ENCODE results near the gene DENND1A.

DENND1A gene

GRCh38 chr9:123871781-123872180 lies 58.1 kb downstream of the DENND1A start:
- H3K36me3 ChIP-seq (ENCODE audit: insufficient read depth, low read length) = peaks cover 5% of the 10 kb centered on the region; the same call in 1 of the 2 replicates
- H3K79me2 ChIP-seq (ENCODE audit: insufficient read depth, low read length) = no peaks in the 10 kb centered on the region
- no peaks in the 10 kb centered on the region for H4K20me1 ChIP-seq (ENCODE audit: insufficient read depth, low read length, poor library complexity, severe bottlenecking)
- no peak overlapping the region for H3K9ac ChIP-seq (ENCODE audit: low read depth, low read length, poor library complexity, severe bottlenecking)
- H3K27me3 ChIP-seq (ENCODE audit: insufficient read depth, low read length, poor library complexity, severe bottlenecking) = no peaks in the 10 kb centered on the region
- H3K9me3 ChIP-seq (ENCODE audit: insufficient read depth, low read depth, low read length) = no peaks in the 10 kb centered on the region
- H3K4me1 ChIP-seq (ENCODE audit: insufficient read depth, low read length, poor library complexity, severe bottlenecking) = peaks cover 5% of the 10 kb centered on the region
- H3K4me2 ChIP-seq (ENCODE audit: low read depth, low read length, poor library complexity, severe bottlenecking) = no peak overlapping the region
- no peaks in the 10 kb centered on the region for H3K9me2 ChIP-seq (replicated peaks; ENCODE audit: low read depth, low read length)
- no peak overlapping the region for H2AFZ ChIP-seq (ENCODE audit: low read length)
- TF ChIP-seq EZH2phosphoT487 (IDR thresholded peaks at IDR 0.05; ENCODE audit: borderline replicate concordance) (no peak), CTCF (conservative IDR thresholded peaks at IDR 0.05; ENCODE audit: low read length) (no peak)
- H3K4me3 ChIP-seq (ENCODE audit: low read length, poor library complexity, severe bottlenecking) = no peak overlapping the region
- no peaks in the 10 kb centered on the region for H3F3A ChIP-seq (ENCODE audit: low read depth)

GRCh38 chr9:123868002-123868401 lies 61.9 kb downstream of the DENND1A start:
- no peak for TF ChIP-seq EZH2phosphoT487 (IDR thresholded peaks at IDR 0.05; ENCODE audit: borderline replicate concordance)
- TF ChIP-seq CTCF (conservative IDR thresholded peaks at IDR 0.05; ENCODE audit: low read length) = no peak
- Histone ChIP-seq H3F3A (ENCODE audit: low read depth) (no peaks in the 10 kb centered on the region), H3K4me3 (ENCODE audit: low read length, poor library complexity, severe bottlenecking) (no peak overlapping the region), H3K79me2 (ENCODE audit: insufficient read depth, low read length) (no peaks in the 10 kb centered on the region), H2AFZ (ENCODE audit: low read length) (no peak overlapping the region), H3K27me3 (ENCODE audit: insufficient read depth, low read length, poor library complexity, severe bottlenecking) (no peaks in the 10 kb centered on the region), H3K4me1 (ENCODE audit: insufficient read depth, low read length, poor library complexity, severe bottlenecking) (peaks cover 31% of the 10 kb centered on the region), H3K36me3 (ENCODE audit: insufficient read depth, low read length) (no peaks in the 10 kb centered on the region), H3K9me3 (ENCODE audit: insufficient read depth, low read depth, low read length) (no peaks in the 10 kb centered on the region), H4K20me1 (ENCODE audit: insufficient read depth, low read length, poor library complexity, severe bottlenecking) (no peaks in the 10 kb centered on the region), H3K9me2 (replicated peaks; ENCODE audit: low read depth, low read length) (no peaks in the 10 kb centered on the region), H3K4me2 (ENCODE audit: low read depth, low read length, poor library complexity, severe bottlenecking) (no peak overlapping the region), H3K9ac (ENCODE audit: low read depth, low read length, poor library complexity, severe bottlenecking) (no peak overlapping the region)

GRCh38 chr9:123867034-123867433 lies 62.9 kb downstream of the DENND1A start:
- Histone ChIP-seq H3K27me3 (ENCODE audit: insufficient read depth, low read length, poor library complexity, severe bottlenecking) (no peaks in the 10 kb centered on the region), H4K20me1 (ENCODE audit: insufficient read depth, low read length, poor library complexity, severe bottlenecking) (no peaks in the 10 kb centered on the region), H3K4me2 (ENCODE audit: low read depth, low read length, poor library complexity, severe bottlenecking) (peak overlapping the region; percentile 39)

More at GRCh38 chr9:123867034-123867433, 62.9 kb downstream of the DENND1A start:
- Histone ChIP-seq H2AFZ (ENCODE audit: low read length) (no peak overlapping the region), H3K9me2 (replicated peaks; ENCODE audit: low read depth, low read length) (no peaks in the 10 kb centered on the region), H3K9me3 (ENCODE audit: insufficient read depth, low read depth, low read length) (no peaks in the 10 kb centered on the region), H3K4me3 (ENCODE audit: low read length, poor library complexity, severe bottlenecking) (no peak overlapping the region), H3K36me3 (ENCODE audit: insufficient read depth, low read length) (no peaks in the 10 kb centered on the region), H3K4me1 (ENCODE audit: insufficient read depth, low read length, poor library complexity, severe bottlenecking) (peaks cover 41% of the 10 kb centered on the region), H3K79me2 (ENCODE audit: insufficient read depth, low read length) (no peaks in the 10 kb centered on the region), H3F3A (ENCODE audit: low read depth) (no peaks in the 10 kb centered on the region), H3K9ac (ENCODE audit: low read depth, low read length, poor library complexity, severe bottlenecking) (no peak overlapping the region)
- TF ChIP-seq CTCF (conservative IDR thresholded peaks at IDR 0.05; ENCODE audit: low read length) (no peak), EZH2phosphoT487 (IDR thresholded peaks at IDR 0.05; ENCODE audit: borderline replicate concordance) (no peak)
